Adrenal gland (tissue), 12 donors: Measurements from ENCODE around the gene FAM161B. TPM values are rescaled to one million over a fixed set of nuclear protein-coding genes. Genes with fewer than 3 reads are reported as not detected.

Experiments used
- DNase-seq, 7 donors: peaks; one replicate each; pipeline ENCODE4 v3.0.0-alpha.2; 2019 to 2020
- H3K27ac ChIP-seq, 5 donors: fragments of 200-600 bp; sonication (generic) in 4 of 5; 1 replicate in 3 of 5; 2 replicates in 2 of 5; pipeline versions ENCODE4 v1.5.1 to v1.8.0; 2016 to 2020; ENCODE audit warnings: mild to moderate bottlenecking in 1 of 5
- H3K27me3 ChIP-seq: fragments of 200-600 bp; 2 replicates; pipeline ENCODE4 v1.8.0; 2021
- H3K36me3 ChIP-seq, 2 donors: fragments of 200-600 bp; replicated peaks in 1 of 2; 1 replicate in 1 of 2; 2 replicates in 1 of 2; pipeline versions ENCODE4 v1.5.1 to v1.8.0; 2018 to 2022
- H3K4me1 ChIP-seq, 2 donors: fragments of 200-600 bp; replicated peaks in 1 of 2; 1 replicate in 1 of 2; 2 replicates in 1 of 2; pipeline versions ENCODE4 v1.5.1 to v1.8.0; 2018 to 2021
- H3K4me3 ChIP-seq, 4 donors: fragments of 200-600 bp; sonication (generic) in 3 of 4; one replicate each; pipeline ENCODE4 v1.5.1; 2016 to 2018
- H3K9me3 ChIP-seq, 3 donors: fragments of 200-600 bp; sonication (generic) in 1 of 3; replicated peaks in 1 of 3; 1 replicate in 2 of 3; 2 replicates in 1 of 3; pipeline versions ENCODE4 v1.5.1 to v1.8.0; 2016 to 2021
- POLR2A ChIP-seq, 2 donors: fragments of 450-650 bp; IDR thresholded peaks; one replicate each; pipeline ENCODE4 v1.6.1; 2017; ENCODE audit warnings: antibody characterized with exemption in 2 of 2, mild to moderate bottlenecking in 2 of 2, moderate library complexity in 1 of 2
- WGBS, 4 donors: extraction: QIAGEN DNeasy Blood & Tissue Kit in 2 of 4; methylation state at CpG; one replicate each; pipeline versions ENCODE4 v1.1.5 to v1.1.7; 2013 to 2017; 5-methylcytosine and 5-hydroxymethylcytosine counted together
- intact Hi-C, 2 donors: fragments of 100-400 bp; cut with DNase I; formaldehyde crosslinking; loops; one replicate each; pipeline versions ENCODE4 v1.14.1 to v1.15.0; 2022 to 2023
- polyA plus RNA-seq, 3 donors: library from polyadenylated mRNA; stranded (reverse); fragments of 200-250 nt in 2 of 3; fragments of 350-450 nt in 1 of 3; fragmentation: Illumina TruSeq in 1 of 3; extraction: RNeasy Lipid Tissue Mini Kit (QIAGEN cat#74804) in 1 of 3; gene quantifications; one replicate each; pipeline ENCODE4 v1.2.3, GENCODE V29; 2013 to 2014
- total RNA-seq, 9 donors: library from RNA; depleted of rRNA in 4 of 9; stranded (reverse); fragments of >200 nt in 4 of 9; fragments of 120-200 nt in 1 of 9; fragmentation: NEBNext Ultra II Directional in 1 of 9; extraction: Animal tissue kit (Norgen Biotek cat#: 25700) in 1 of 9; gene quantifications; one replicate each; pipeline versions ENCODE4 v1.1.0 to v1.2.4, GENCODE V29; 2013 to 2023
- TF ChIP-seq, protein P1 (sequence below), 6 experiments: fragments of 450-650 bp in 4 of 6; fragments of 200-600 bp in 2 of 6; sonication (generic) in 1 of 6; IDR thresholded peaks; 1 replicate in 5 of 6; 2 replicates in 1 of 6; pipeline versions ENCODE4 v1.5.1 to v1.8.0; 2016 to 2021; ENCODE audit warnings: antibody characterized with exemption in 6 of 6, mild to moderate bottlenecking in 2 of 6, moderate library complexity in 1 of 6
- donor health status: healthy with polysubstance abuse.
- donor health status: Bipolar disorder and iron deficiency.
- donor health status: DM: yes; HTN: yes; CAD: no.
- donor health status: DM: no; HTN: no; CAD: no.
- donor health status: DM: no; HTN: no; CAD: no.
- donor health status: DM: yes; HTN: yes; CAD: no.

Gene FAM161B
- total and polyA plus RNA-seq, 12 donors: 4.1 to 25.2 (median 11.6) TPM

GRCh38 chr14:73943083-73943482 is 6.8 kb downstream of the FAM161B start:
- Histone ChIP-seq H3K4me1 (peaks cover 18 to 36% of the 10 kb centered on the region in 2 donors), H3K9me3 (no peaks in the 10 kb centered on the region), H3K27ac (peak overlapping the region in 3 of 5 donors; percentile 23 to 86 (median 85)), H3K27me3 (no peaks in the 10 kb centered on the region), H3K36me3 (peaks cover 0 to 51% of the 10 kb centered on the region in 2 donors), H3K4me3 (no peak overlapping the region)
- 12 to 22% (median 17%) methylated on average over 4 of the region's 4 CpGs for WGBS, 4 donors
- peak; percentile 43 to 82 (median 73) for DNase-seq
- TF ChIP-seq, protein P1, sequence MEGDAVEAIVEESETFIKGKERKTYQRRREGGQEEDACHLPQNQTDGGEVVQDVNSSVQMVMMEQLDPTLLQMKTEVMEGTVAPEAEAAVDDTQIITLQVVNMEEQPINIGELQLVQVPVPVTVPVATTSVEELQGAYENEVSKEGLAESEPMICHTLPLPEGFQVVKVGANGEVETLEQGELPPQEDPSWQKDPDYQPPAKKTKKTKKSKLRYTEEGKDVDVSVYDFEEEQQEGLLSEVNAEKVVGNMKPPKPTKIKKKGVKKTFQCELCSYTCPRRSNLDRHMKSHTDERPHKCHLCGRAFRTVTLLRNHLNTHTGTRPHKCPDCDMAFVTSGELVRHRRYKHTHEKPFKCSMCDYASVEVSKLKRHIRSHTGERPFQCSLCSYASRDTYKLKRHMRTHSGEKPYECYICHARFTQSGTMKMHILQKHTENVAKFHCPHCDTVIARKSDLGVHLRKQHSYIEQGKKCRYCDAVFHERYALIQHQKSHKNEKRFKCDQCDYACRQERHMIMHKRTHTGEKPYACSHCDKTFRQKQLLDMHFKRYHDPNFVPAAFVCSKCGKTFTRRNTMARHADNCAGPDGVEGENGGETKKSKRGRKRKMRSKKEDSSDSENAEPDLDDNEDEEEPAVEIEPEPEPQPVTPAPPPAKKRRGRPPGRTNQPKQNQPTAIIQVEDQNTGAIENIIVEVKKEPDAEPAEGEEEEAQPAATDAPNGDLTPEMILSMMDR (IDR thresholded peaks at IDR 0.05): no peak
- TF ChIP-seq POLR2A (IDR thresholded peaks at IDR 0.05): no peak
- intact Hi-C loops: no loop called here

GRCh38 chr14:73942180-73942579 is 7.7 kb downstream of the FAM161B start:
- Histone ChIP-seq H3K27ac (peak overlapping the region in 2 of 5 donors; percentile 15 to 86), H3K4me3 (no peak overlapping the region), H3K4me1 (peaks cover 18 to 43% of the 10 kb centered on the region in 2 donors), H3K27me3 (no peaks in the 10 kb centered on the region), H3K9me3 (no peaks in the 10 kb centered on the region), H3K36me3 (peaks cover 0 to 57% of the 10 kb centered on the region in 2 donors)
- TF ChIP-seq POLR2A (IDR thresholded peaks at IDR 0.05): no peak
- TF ChIP-seq, protein P1 (IDR thresholded peaks at IDR 0.05): no peak
- intact Hi-C loops: no loop called here
- whole genome bisulfite sequencing, 4 donors: 84 to 91% (median 90%) methylated on average over 3 to 7 of the region's 7 CpGs
- DNase-seq: no peak

DNA sequence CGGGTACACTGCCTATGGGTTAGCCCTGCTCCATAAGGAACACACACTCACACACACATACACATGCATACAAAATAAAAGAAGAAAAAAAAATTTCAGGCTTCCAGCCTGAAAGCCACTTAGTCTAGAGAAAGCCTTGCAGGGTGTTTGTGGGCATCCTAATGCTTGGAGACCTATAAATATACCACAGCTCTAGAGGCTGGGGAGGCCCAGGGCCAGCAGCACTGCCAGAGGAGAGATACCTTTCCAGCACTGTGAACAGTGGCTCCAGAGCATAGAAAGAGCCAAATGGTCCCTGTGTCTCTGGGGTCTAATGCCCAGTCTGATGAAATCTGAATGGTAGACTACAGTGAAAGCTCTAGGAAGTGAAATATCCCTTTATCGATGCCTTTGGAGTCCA is 12.9 kb downstream of the FAM161B start:
- H3K4me3 ChIP-seq: no peak overlapping the region
- peaks cover 0 to 7% of the 10 kb centered on the region in 2 donors for H3K4me1 ChIP-seq
- peak in 1 of 7 donors; percentile 27 for DNase-seq
- H3K9me3 ChIP-seq: no peaks in the 10 kb centered on the region
- TF ChIP-seq, protein P1 (IDR thresholded peaks at IDR 0.05): no peak
- no peak for TF ChIP-seq POLR2A (IDR thresholded peaks at IDR 0.05)
- intact Hi-C loops: no loop called here
- H3K27me3 ChIP-seq: no peaks in the 10 kb centered on the region
- H3K27ac ChIP-seq: peak overlapping the region in 1 of 5 donors; percentile 62
- 82 to 91% (median 86%) methylated on average over 2 of the region's 2 CpGs for WGBS, 4 donors
- H3K36me3 ChIP-seq: peaks cover 0 to 70% of the 10 kb centered on the region in 2 donors

- WGBS, 4 donors: 55 to 100% (median 94%) methylated on average over 1 of the region's 1 CpG
- no peak overlapping the region for H3K27ac ChIP-seq
- H3K9me3 ChIP-seq: no peaks in the 10 kb centered on the region
- peaks cover 0 to 7% of the 10 kb centered on the region in 2 donors for H3K4me1 ChIP-seq
- intact Hi-C loops: no loop called here
- no peak overlapping the region for H3K4me3 ChIP-seq
- peak in 1 of 7 donors; percentile 4 for DNase-seq
- no peak for TF ChIP-seq POLR2A (IDR thresholded peaks at IDR 0.05)
- TF ChIP-seq, protein P1 (IDR thresholded peaks at IDR 0.05): no peak
- peaks cover 0 to 71% of the 10 kb centered on the region in 2 donors for H3K36me3 ChIP-seq
- H3K27me3 ChIP-seq: no peaks in the 10 kb centered on the region
Measured at GRCh38 chr14:73936548-73936947, 13.3 kb downstream of the FAM161B start.
